SU-DHL-6 (cell line): Measurements from ENCODE around the gene GOLPH3L.
"Not testable (repeated sequence)": the region's sequence is repeated elsewhere in the genome, so short reads cannot be mapped to it uniquely, and the experiment has no call there.

ENCODE experiments used
- CTCF ChIP-seq: fragments of 200-600 bp; sonication (generic); IDR thresholded peaks from one replicate; pipeline ENCODE4 v1.5.1; 2017; ENCODE audit warnings: antibody characterized with exemption, mild to moderate bottlenecking, low read length, moderate library complexity; ENCODE audit not compliant: insufficient read depth, poor library complexity, severe bottlenecking
- EZH2phosphoT487 ChIP-seq: fragments of 200-600 bp; sonication (generic), shearing (Covaris generic); conservative IDR thresholded peaks from 2 replicates; pipeline ENCODE4 v1.6.1; 2018; ENCODE audit warnings: mild to moderate bottlenecking, antibody characterized with exemption, low read length, moderate library complexity, mixed read lengths

- not testable (repeated sequence) for TF ChIP-seq CTCF, EZH2phosphoT487
These were observed 12.1 kb upstream of the GOLPH3L start for GRCh38 chr1:150709031-150709430.
